ENCODE results near the gene LYSMD4.

The LYSMD4 gene

GRCh38 chr15:99703603-99704443 is 29.4 kb downstream of the LYSMD4 start:
- peak; percentile 6 for DNase-seq

GRCh38 chr15:99702895-99703602 is 30.2 kb downstream of the LYSMD4 start:
- DNase-seq, result no peak

GRCh38 chr15:99696096-99696495 is 37.1 kb downstream of the LYSMD4 start:
- no peak for DNase-seq

GRCh38 chr15:99692825-99693224 is 40.4 kb downstream of the LYSMD4 start:
- DNase-seq, result no peak

- DNase-seq, result no peak
Measured at GRCh38 chr15:99686290-99686689, 46.9 kb downstream of the LYSMD4 start.

GRCh38 chr15:99683000-99683670 is 50.1 kb downstream of the LYSMD4 start:
- no peak for DNase-seq

GRCh38 chr15:99682455-99682854 is 50.8 kb downstream of the LYSMD4 start:
- no peak for DNase-seq

GRCh38 chr15:99681990-99682389 is 51.2 kb downstream of the LYSMD4 start:
- no peak for DNase-seq

- no peak for DNase-seq
Measured at GRCh38 chr15:99680276-99680675, 53.0 kb downstream of the LYSMD4 start.

GRCh38 chr15:99677540-99678134 is 55.6 kb downstream of the LYSMD4 start:
- DNase-seq, result no peak
